NCI-H510A (cell line): ENCODE data around the gene CELF6.

Experiments
- DNase-seq: peaks from one replicate; lab custom pipeline; 2025; lab: John Stamatoyannopoulos, UW

The CELF6 gene

GRCh38 chr15:72271895-72272212, 48.1 kb downstream of the CELF6 start:
- no peak for DNase-seq

DNA sequence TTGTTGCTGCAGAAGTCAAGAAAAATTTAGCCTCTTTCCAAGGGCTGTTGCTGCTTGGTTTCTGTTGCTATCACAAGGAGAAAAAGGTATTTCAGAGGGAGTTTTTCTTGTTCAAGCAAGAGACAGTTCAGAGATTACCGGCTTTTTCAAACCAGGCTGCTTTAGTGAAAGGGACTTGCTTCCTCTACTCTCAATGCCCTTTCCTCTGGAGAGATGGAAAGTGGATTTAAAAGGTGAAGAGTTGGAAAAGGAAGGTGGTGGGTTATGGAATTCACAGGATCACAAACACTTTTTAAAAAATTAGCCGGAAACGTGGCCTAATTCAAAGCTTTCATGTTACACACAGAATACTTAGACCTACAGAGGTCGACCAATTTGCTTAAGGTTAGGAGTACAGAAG, 48.7 kb downstream of the CELF6 start:
- no peak for DNase-seq

- no peak for DNase-seq
These were observed 50.2 kb downstream of the CELF6 start for GRCh38 chr15:72269739-72270138.

- no peak for DNase-seq
These were observed 54.9 kb downstream of the CELF6 start for GRCh38 chr15:72265031-72265430.

DNA sequence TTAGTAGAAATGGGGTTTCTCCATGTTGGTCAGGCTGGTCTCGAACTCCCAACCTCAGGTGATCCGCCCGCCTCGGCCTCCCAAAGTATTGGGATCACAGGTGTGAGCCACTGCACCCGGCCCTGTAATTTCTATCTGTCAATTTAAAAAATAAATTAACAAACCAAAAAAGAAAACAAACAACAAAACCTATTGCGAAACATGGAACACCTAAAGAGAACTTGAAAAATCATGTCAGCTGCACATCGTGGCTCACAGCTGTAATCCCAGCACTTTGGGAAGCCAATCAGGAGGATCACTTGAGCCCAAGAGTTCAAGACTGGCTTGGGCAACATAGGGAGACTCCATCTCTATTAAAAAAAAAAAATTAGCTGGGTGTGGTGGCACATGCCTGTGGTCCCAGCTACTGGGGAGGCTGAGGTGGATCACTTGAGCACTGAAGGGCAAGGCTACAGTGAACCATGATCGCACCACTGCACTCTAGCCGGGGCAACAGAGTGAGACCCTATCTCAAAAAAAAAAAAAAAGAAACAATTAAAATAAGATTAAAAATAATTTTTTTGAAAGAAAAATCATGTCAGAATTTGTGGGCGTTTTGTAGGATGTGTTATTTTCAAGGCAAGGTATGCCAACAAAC, 67.2 kb downstream of the CELF6 start:
- no peak for DNase-seq

GRCh38 chr15:72249142-72249810, 70.7 kb downstream of the CELF6 start:
- DNase-seq: no peak

DNA sequence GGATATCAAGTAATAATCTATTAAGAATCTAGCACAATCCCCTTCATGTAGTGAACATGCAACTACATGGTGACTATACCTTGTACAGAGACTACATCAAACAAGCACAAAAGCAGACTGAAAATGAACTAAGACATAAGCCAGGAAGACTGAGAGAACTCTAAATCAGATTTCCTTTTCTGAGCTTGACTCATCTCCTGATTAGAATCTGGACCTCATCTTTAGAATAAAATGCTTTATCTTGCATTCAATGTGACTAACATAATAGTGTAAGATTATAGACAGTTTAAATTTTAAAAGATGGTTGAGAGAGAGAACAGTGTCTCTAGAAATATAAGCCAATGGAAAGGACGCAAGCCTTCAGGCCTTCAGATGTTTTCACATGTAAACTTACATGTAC, 71.4 kb downstream of the CELF6 start:
- no peak for DNase-seq

GRCh38 chr15:72242775-72243370, 77.1 kb downstream of the CELF6 start:
- DNase-seq: no peak

GRCh38 chr15:72239652-72240051, 80.3 kb downstream of the CELF6 start:
- DNase-seq: no peak

DNA sequence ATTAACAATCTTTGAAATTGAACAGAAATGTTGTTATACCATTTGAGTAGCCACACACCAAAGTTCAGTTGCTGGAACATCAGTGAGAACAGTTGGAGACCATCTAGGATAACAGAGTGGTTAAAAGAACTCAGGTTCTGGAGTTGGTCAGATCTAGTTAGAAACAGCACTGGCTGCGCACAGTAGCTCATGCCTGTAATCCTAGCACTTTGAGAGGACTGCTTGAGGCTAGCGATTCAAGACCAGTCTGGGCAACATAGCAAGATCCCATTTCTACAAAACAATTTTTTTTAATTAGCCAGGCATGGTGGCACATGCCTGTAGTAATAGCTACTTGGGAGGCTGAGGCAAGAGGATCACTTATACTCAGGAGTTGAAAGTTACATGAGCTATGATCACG, 81.4 kb downstream of the CELF6 start:
- DNase-seq: no peak

DNA sequence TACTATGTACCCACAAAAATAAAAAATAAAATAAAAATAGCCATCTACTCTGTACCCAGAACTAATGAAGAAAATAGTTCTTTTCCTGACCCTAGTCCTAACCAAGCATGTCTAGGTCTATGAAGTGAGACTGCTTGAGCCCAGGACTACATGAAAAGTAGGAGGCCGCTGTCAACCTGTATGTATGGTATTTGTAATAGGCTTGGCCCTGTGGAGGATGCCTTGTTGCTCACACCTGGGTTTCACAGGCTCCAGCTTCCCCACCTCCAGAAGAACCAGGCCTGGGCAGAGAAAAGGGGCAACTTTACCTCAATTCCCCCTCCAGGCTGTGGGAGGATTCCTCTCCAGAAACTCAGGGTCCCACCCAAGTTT, 82.1 kb downstream of the CELF6 start:
- no peak for DNase-seq

GRCh38 chr15:72237029-72237852, 82.7 kb downstream of the CELF6 start:
- DNase-seq: no peak

- DNase-seq: no peak
These were observed 83.5 kb downstream of the CELF6 start for GRCh38 chr15:72236381-72237003.

GRCh38 chr15:72235298-72235697, 84.7 kb downstream of the CELF6 start:
- no peak for DNase-seq
